NCI-H2029 (cell line): ENCODE data around the gene GPANK1.

ENCODE experiments used
- DNase-seq: peaks from one replicate; lab custom pipeline; 2025; lab: John Stamatoyannopoulos, UW

GPANK1 gene

GRCh38 chr6:31617010-31617409, 47.8 kb downstream of the GPANK1 start:
- no peak for DNase-seq

- DNase-seq, result no peak
Measured at GRCh38 chr6:31615748-31616147, 49.0 kb downstream of the GPANK1 start.

GRCh38 chr6:31614684-31615578, 49.9 kb downstream of the GPANK1 start, which contains the start of gene AIF1:
TSS of gene AIF1 (plus strand) at chr6:31615234. CDS start at chr6:31615330, 96 bp downstream.
- DNase-seq, result no peak

GRCh38 chr6:31614075-31614619, 50.6 kb downstream of the GPANK1 start:
- DNase-seq, result no peak
